ENCODE measurements around the gene NOVA1. TPM values are rescaled to one million over a fixed set of nuclear protein-coding genes. Genes with fewer than 3 reads are reported as not detected.

The NOVA1 gene
- polyA plus RNA-seq, 1 donor from 2014 or later: 121 TPM

- Histone ChIP-seq H3K9ac (ENCODE audit: low read length) (no peak overlapping the region), H3K79me2 (replicated peaks; ENCODE audit: insufficient read depth, low read length) (no peaks in the 10 kb centered on the region), H3K27me3 (ENCODE audit: insufficient read depth, low read depth, low read length) (no peaks in the 10 kb centered on the region), H3K27ac (ENCODE audit: low read length) (no peak overlapping the region), H4K20me1 (ENCODE audit: insufficient read depth) (no peaks in the 10 kb centered on the region), H3K36me3 (ENCODE audit: insufficient read depth, low read length) (no peaks in the 10 kb centered on the region), H3K9me2 (ENCODE audit: insufficient read depth, low read length) (no peaks in the 10 kb centered on the region), H2AFZ (ENCODE audit: low read depth, low read length) (no peak overlapping the region), H3K9me3 (ENCODE audit: low read length) (no peaks in the 10 kb centered on the region), H3F3A (ENCODE audit: insufficient read depth, low read length, poor library complexity, severe bottlenecking) (no peaks in the 10 kb centered on the region), H3K4me2 (ENCODE audit: low read length) (no peak overlapping the region), H3K4me3 (ENCODE audit: low read length) (no peak overlapping the region)
- TF ChIP-seq TAF1 (IDR thresholded peaks at IDR 0.05; ENCODE audit: low read depth): no peak
- TF ChIP-seq RAD21 (conservative IDR thresholded peaks at IDR 0.05): no peak
- no peak for TF ChIP-seq MXI1 (conservative IDR thresholded peaks at IDR 0.05; ENCODE audit: poor library complexity, severe bottlenecking)
- TF ChIP-seq SMC3 (conservative IDR thresholded peaks at IDR 0.05; ENCODE audit: poor library complexity): no peak
- TF ChIP-seq CTCF (IDR thresholded peaks at IDR 0.05; ENCODE audit: poor library complexity, severe bottlenecking): no peak
- TF ChIP-seq POLR2AphosphoS5 (IDR thresholded peaks at IDR 0.05): no peak
Observed at GRCh38 chr14:26602902-26603301, 5.1 kb upstream of the NOVA1 start.

GRCh38 chr14:26601856-26602255 is 4.0 kb upstream of the NOVA1 start:
- H3K27ac ChIP-seq (ENCODE audit: low read length): no peak overlapping the region
- H3K9ac ChIP-seq (ENCODE audit: low read length): no peak overlapping the region
- H3F3A ChIP-seq (ENCODE audit: insufficient read depth, low read length, poor library complexity, severe bottlenecking): no peaks in the 10 kb centered on the region
- H3K4me2 ChIP-seq (ENCODE audit: low read length): no peak overlapping the region
- H3K9me2 ChIP-seq (ENCODE audit: insufficient read depth, low read length): no peaks in the 10 kb centered on the region
- H3K4me3 ChIP-seq (ENCODE audit: low read length): no peak overlapping the region
- H2AFZ ChIP-seq (ENCODE audit: low read depth, low read length): no peak overlapping the region
- no peaks in the 10 kb centered on the region for H3K36me3 ChIP-seq (ENCODE audit: insufficient read depth, low read length)
- no peaks in the 10 kb centered on the region for H3K27me3 ChIP-seq (ENCODE audit: insufficient read depth, low read depth, low read length)
- H4K20me1 ChIP-seq (ENCODE audit: insufficient read depth): no peaks in the 10 kb centered on the region
- no peaks in the 10 kb centered on the region for H3K9me3 ChIP-seq (ENCODE audit: low read length)
- TF ChIP-seq RAD21 (conservative IDR thresholded peaks at IDR 0.05): no peak
- no peak for TF ChIP-seq EZH2 (IDR thresholded peaks at IDR 0.05; ENCODE audit: borderline replicate concordance, insufficient read depth, low read length, poor library complexity, severe bottlenecking)
- TF ChIP-seq CTCF (IDR thresholded peaks at IDR 0.05; ENCODE audit: poor library complexity, severe bottlenecking): no peak
- no peak for TF ChIP-seq POLR2AphosphoS5 (IDR thresholded peaks at IDR 0.05)
- no peak for TF ChIP-seq SMC3 (conservative IDR thresholded peaks at IDR 0.05; ENCODE audit: poor library complexity)
- no peak for TF ChIP-seq EP300 (conservative IDR thresholded peaks at IDR 0.05; ENCODE audit: poor library complexity, severe bottlenecking)
- TF ChIP-seq MXI1 (conservative IDR thresholded peaks at IDR 0.05; ENCODE audit: poor library complexity, severe bottlenecking): no peak
- no peak for TF ChIP-seq REST (IDR thresholded peaks at IDR 0.05; ENCODE audit: borderline replicate concordance)
- no peak for TF ChIP-seq TAF1 (IDR thresholded peaks at IDR 0.05; ENCODE audit: low read depth)
- peaks cover under 1% of the 10 kb centered on the region for H3K79me2 ChIP-seq (replicated peaks; ENCODE audit: insufficient read depth, low read length)

All from neural cell (in vitro differentiated cells).